Stimulated activated CD4-positive, alpha-beta T cell treated with anti-CD3 and anti-CD28 coated beads, Interleukin-15, amount 100 ng/mL, for 24 hours (primary cell): ENCODE measurements around the gene HPN.

Experiments
- DNase-seq: peaks from one replicate; pipeline ENCODE4 v3.0.0-alpha.2; 2020

The HPN gene

GRCh38 chr19:35065574-35065973, 24.1 kb downstream of the HPN start:
- DNase-seq: no peak

DNA sequence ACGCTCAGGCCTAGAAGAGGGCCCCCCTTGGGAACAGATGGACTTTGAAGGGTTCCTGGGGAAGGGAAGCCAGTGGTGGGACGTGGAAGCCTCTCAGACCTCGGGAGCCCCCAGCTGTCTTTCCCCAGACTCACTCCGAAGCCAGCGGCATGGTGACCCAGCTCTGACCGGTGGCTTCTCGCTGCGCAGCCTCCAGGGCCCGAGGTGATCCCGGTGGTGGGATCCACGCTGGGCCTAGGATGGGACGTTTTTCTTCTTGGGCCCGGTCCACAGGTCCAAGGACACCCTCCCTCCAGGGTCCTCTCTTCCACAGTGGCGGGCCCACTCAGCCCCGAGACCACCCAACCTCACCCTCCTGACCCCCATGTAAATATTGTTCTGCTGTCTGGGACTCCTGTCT, 24.6 kb downstream of the HPN start:
- DNase-seq: no peak

- peak; percentile 95 for DNase-seq
Measured at GRCh38 chr19:35066691-35067563, 25.4 kb downstream of the HPN start.

GRCh38 chr19:35068941-35069634, 27.6 kb downstream of the HPN start:
- no peak for DNase-seq

- DNase-seq: no peak
Measured at GRCh38 chr19:35069696-35070095, 28.2 kb downstream of the HPN start.

GRCh38 chr19:35070471-35070870, 28.9 kb downstream of the HPN start:
- DNase-seq: no peak

DNA sequence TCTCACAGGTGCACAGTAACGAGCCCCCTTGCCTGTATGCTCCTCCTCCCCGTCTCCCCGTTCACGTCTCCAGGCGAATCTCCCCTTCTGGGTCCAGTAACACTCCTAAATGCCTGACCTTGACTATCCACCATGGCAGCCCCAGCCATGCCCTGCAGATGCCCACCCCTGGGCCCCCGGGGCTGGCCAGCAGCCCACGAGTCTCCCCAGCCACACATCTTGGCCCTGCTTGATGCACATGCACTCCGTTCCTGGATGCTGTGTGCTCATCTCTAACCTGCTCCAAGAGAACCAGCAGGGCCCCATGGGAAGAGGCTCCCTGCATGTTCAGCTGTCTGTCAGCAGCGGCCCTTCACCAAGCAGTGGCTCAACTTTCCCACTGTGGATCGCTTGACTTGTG, 32.0 kb downstream of the HPN start:
- no peak for DNase-seq

- no peak for DNase-seq
Measured at GRCh38 chr19:35073941-35074340, 32.4 kb downstream of the HPN start.

DNA sequence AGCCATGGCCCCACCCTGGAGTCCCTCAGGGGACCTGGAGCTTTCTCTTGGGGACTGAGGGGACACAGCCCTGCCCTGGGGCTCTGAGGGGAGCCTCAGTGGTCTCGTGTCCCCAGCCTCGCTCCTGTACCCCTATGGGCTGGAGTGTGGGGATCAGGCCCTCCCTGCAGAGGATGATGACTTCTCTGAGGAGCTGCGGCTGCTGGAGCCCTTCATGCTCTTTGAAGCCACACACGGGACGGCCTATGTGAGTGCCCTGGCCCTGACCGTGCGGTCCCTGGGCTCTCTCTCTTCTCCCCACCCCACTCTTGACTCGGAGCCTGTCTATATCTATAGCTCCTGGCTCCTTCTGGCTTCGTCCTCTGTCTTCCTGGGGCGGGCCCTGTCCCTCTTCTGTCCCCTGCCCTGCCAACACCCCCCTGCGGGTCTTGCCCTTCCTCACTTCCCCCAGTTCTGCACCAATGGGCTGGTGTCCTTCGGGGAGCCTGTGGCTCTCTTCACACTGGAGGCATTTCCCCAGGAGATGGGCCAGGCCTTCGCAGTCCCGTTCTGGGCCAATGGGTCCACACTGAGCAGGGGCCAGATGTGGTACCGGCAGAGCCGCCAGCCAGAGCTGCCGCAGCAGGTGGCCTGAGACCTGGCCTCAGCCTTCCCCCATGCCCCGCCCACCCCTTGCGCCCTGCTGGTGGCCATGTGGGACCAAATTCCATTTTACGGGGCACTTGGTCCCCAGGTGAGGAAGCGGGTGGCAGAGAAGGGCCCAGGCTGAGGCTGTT, 33.1 kb downstream of the HPN start:
- no peak for DNase-seq

- no peak for DNase-seq
Measured at GRCh38 chr19:35075202-35076025, 33.9 kb downstream of the HPN start.

- DNase-seq: no peak
Measured at GRCh38 chr19:35076026-35076370, 34.5 kb downstream of the HPN start.

- DNase-seq: no peak
Measured at GRCh38 chr19:35076657-35077056, 35.1 kb downstream of the HPN start.

DNA sequence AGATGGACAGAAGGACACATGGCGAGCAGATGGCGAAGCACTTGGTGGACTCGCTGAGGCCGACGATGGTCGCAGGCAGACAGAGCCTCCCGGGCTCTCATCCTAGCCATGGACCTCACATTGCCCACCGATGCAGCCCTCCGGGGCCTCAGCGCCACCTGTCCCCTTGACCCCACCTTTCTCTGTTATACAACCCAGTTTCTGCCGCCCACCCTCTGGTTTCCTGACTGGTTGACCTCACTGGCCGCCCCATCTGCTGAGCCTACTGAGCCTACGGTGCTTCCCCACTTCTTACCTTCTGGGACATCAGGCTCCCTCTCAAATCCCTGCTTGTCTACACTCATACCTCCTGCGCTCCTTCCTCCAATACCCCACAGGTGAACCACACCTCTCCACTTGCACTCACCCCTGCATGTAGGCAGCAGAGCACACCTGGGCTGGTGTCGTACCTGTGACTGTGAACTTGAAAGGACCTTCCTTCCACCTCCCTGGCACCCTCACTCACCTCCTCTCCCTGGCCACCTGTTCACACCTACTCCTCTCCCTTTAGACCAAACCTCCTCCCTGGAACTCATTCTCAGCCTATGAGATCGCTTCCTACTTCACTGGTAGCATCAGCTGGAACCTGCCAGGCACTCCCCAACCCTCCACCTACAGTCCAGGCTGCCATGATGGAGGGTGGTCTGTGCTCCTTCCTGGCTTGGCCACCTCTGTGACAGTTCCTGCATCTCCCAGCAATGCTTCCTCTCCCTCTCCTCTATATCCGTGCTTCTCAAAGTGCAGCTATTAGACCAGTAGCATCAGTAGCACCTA, 36.1 kb downstream of the HPN start:
- DNase-seq: no peak

DNA sequence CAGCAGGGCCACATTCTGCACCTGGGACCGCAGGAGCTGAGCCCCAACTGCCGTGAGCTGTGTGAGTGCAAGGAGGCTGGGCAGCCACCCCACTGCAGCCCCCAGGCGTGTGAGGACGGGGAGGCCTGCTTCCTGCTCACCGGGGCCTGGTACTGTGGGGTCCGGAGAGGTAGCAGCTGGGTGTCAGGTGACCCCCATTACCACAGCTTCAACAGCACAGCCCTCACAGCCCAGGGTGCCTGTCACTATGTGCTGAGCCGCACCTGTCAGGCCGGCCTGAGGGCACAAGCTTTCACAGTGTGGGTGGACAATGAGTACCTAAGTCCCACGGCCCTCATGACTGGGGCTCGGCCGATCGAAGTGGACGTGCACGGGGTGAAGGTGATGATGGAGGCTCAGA, 38.3 kb downstream of the HPN start:
- DNase-seq: no peak

GRCh38 chr19:35080613-35081170, 39.2 kb downstream of the HPN start:
- DNase-seq: no peak

- DNase-seq: no peak
Measured at GRCh38 chr19:35081201-35081600, 39.7 kb downstream of the HPN start.

- DNase-seq: no peak
Measured at GRCh38 chr19:35083691-35084508, 42.4 kb downstream of the HPN start.

- DNase-seq: no peak
Measured at GRCh38 chr19:35084509-35084762, 42.9 kb downstream of the HPN start.

- DNase-seq: no peak
Measured at GRCh38 chr19:35085947-35086346, 44.4 kb downstream of the HPN start.

GRCh38 chr19:35086455-35086854, 44.9 kb downstream of the HPN start:
- no peak for DNase-seq

- DNase-seq: no peak
Measured at GRCh38 chr19:35087393-35087792, 45.9 kb downstream of the HPN start.
